HG03457 (cell line): ENCODE data around the gene P2RY2.
"Not testable (repeated sequence)": the region's sequence is repeated elsewhere in the genome, so short reads cannot be mapped to it uniquely, and the experiment has no call there.

Source experiments
- ATAC-seq: cut with Tn5 transposase; IDR thresholded peaks from one replicate; pipeline ENCODE4 v1.9.1; 2021; ENCODE audit warnings: moderate number of reproducible peaks; ENCODE audit not compliant: unreplicated experiment

The P2RY2 gene

GRCh38 chr11:73265278-73265810 is 47.3 kb downstream of the P2RY2 start:
- ATAC-seq = no peak

- no peak for ATAC-seq
Measured at GRCh38 chr11:73265853-73266645, 48.0 kb downstream of the P2RY2 start.

GRCh38 chr11:73266646-73267020 is 48.6 kb downstream of the P2RY2 start:
- ATAC-seq = no peak

- no peak for ATAC-seq
Measured at GRCh38 chr11:73267122-73267846, 49.2 kb downstream of the P2RY2 start.

GRCh38 chr11:73267906-73268540 is 49.9 kb downstream of the P2RY2 start:
- ATAC-seq = no peak

- no peak for ATAC-seq
Measured at GRCh38 chr11:73268671-73269271, 50.7 kb downstream of the P2RY2 start.

GRCh38 chr11:73269459-73270015 is 51.5 kb downstream of the P2RY2 start:
- ATAC-seq = no peak

GRCh38 chr11:73270016-73270854 is 52.2 kb downstream of the P2RY2 start:
- ATAC-seq = no peak

GRCh38 chr11:73270855-73271477 is 52.9 kb downstream of the P2RY2 start:
- no peak for ATAC-seq

GRCh38 chr11:73271478-73271865 is 53.4 kb downstream of the P2RY2 start:
- ATAC-seq = not testable (repeated sequence)

GRCh38 chr11:73271936-73272679 is 54.0 kb downstream of the P2RY2 start, which contains the start of gene P2RY6:
Gene P2RY6, plus strand, starts transcription at chr11:73272338. Its CDS starts 24,181 bp downstream, at chr11:73296519.
- ATAC-seq = no peak

GRCh38 chr11:73272680-73273038 is 54.6 kb downstream of the P2RY2 start:
- ATAC-seq = no peak

- ATAC-seq = no peak
Measured at GRCh38 chr11:73273222-73273895, 55.3 kb downstream of the P2RY2 start.

GRCh38 chr11:73274191-73274590 is 56.1 kb downstream of the P2RY2 start:
- ATAC-seq = not testable (repeated sequence)

GRCh38 chr11:73274722-73275380 is 56.8 kb downstream of the P2RY2 start:
- ATAC-seq = no peak

GRCh38 chr11:73275381-73275750 is 57.3 kb downstream of the P2RY2 start:
- ATAC-seq = no peak

- no peak for ATAC-seq
Measured at GRCh38 chr11:73277467-73277866, 59.4 kb downstream of the P2RY2 start.

GRCh38 chr11:73280626-73281025 is 62.5 kb downstream of the P2RY2 start:
- no peak for ATAC-seq
